ENCODE data around the gene SCCPDH.

The SCCPDH gene

DNA sequence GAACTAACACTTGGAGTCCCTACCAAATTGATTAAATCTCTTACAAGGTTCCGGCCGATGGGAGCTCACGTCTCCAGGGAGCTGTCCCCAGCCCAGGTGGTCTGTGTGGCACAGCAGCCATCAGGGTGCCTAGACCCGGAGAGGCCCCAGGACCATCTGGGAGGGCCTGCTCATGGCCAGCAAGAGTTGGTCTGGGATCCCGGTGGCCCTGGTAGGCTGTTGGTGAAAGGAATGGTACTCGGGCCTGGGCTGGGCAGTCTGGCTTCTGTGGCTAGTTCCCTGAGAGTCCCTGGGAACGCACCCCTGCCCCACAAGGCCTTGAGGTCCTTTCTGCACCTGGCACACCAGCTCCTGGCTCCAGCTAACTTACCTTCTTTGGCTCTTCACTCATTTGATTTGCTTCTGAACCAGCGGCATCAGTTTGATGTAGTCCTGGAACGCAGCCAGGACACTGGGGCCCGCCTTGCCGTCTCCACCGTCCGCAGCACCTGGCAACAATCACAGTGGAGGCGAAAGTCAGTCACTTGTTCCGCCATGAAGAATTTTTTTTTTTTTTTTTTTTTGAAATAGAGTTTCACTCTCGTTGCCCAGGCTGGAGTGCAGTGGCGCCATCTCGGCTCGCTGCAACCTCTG is 62.5 kb downstream of the SCCPDH start:
- no peak for DNase-seq

DNA sequence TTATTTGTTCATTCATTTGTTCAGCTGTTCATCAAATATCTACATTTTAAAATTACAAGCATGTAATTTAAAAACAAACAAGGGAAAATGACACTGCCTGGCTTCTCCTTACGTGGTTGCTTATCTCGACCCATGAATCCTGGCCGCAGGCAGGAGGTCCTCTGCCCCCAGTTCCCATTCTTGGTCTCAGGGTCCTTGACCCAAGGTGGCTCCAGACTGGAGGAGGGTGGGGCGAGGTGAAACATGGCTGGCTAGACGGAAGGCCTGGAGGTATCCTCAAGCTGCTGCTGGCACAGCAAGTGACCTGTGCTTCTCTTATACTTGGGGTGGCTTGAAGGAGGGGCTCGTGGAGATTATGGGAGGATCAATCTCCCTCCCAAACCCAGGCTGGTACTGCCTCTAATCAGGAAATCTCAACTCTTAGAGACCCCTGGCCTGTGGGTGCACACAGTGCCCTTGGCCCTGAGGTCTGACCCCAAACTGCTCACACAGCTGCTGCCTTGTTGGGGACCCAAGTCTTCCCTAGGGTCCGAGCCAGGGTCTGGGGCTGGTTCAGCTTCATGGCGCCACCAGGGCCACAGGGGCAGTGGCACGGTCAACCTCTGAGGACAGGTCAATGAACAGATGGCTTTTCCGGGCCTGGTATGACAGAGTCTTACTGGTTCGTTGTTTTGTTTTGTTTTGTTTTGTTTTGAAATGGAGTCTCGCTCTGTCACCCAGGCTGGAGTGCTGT is 63.7 kb downstream of the SCCPDH start:
- no peak for DNase-seq

DNA sequence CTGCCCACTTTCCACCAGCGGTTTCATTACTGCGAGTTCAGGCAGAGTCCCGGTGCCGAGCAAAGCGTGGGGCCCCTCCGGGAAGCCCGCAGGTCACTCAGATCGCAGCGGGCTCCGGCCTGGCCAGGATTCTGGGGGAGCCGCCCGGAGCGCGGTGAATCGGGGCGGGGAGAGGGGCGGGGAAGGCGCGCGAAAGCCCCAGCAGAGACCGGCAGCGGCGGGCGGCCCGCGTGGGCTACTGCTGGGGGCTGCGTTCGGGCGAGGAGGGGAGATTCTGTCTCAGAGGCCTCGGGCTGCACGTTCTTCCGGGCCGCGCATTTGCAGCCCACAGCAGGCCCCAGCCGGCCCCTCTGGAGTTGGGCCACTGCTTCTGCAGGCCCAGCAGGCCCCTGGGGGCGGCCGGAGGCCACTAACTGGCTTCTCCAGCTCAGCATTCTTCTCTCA is 64.7 kb downstream of the SCCPDH start:
- no peak for DNase-seq

DNA sequence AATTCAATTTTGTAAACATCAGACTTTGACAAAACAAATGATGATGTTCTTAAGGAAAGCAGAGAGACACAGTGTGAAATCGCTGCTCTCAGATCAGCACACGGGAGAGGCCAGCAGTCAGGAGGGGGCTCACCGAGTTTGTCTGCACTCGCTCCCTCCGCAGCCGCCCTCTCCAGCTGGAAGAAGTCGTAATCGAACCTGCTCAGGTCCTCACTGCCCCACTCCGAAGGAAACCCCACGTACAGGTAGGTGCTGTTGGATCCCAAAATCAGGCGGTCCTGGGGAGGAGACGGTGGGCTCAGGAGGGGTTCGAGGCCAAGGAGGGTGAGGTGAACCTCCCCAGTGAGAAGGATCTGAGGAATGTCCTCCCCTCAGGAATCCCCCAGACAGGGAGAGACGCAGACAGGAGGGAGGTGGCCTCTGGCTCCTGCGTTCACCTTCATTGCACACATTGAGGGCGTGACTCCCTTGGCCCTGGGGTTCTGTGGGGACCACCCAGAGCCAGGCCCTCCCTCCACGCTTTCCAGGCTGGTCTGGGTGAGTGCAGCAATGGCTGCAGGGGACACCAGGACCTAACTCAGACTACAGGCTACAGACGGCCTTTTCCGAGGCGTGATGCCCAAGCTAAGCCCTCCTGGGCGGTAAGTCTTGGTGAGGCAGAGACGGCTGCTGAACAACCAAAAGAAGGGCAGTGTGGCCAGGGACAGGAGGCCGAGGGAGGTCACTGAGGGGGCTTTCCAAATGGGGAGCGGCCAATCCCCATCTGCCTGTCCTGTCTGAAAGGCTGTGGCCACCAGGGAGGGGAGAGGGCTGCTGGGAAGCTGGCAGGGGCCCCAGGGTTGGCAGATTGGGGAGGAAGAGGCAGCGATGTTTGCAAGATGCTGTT is 65.5 kb downstream of the SCCPDH start:
- DNase-seq, result no peak

DNA sequence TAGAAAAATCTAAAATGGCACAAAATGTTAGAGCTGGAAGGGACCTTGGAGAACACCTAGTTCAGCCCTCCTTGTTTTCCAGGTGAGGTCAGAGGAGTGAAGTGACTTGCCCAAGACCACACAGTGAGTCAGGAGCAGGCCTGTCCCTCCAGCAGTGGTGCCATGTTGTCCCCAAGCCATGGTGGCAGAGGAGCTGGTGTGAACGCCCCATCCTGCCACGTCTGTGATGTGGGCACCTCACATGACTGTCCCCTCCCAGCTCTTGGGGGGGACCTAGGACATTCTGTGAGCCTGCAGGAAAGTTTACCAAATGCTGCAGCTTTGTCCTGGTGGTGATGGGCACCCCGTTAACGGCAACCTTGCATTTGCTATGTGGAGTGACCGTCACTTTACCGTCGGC is 66.2 kb downstream of the SCCPDH start:
- no peak for DNase-seq

DNA sequence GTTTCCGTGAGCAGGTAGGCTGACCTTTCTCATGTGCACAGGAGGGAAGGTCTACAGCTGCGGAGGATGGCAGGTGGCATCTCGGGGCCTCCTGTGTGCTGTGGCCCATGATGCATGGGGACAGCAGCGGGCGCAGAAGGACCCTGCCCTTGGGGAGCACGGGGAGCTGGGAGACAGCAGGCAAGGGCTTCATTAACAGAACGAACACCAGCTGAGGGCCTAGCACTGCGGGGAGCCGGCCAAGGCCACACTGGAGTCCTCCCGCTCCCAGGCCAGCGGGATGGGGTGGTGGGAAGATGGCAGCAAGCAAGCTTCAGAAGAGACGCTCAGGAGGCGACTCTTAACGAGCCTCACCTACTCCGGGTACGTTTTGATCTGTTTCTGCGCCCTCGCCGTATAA is 66.6 kb downstream of the SCCPDH start:
- no peak for DNase-seq

DNA sequence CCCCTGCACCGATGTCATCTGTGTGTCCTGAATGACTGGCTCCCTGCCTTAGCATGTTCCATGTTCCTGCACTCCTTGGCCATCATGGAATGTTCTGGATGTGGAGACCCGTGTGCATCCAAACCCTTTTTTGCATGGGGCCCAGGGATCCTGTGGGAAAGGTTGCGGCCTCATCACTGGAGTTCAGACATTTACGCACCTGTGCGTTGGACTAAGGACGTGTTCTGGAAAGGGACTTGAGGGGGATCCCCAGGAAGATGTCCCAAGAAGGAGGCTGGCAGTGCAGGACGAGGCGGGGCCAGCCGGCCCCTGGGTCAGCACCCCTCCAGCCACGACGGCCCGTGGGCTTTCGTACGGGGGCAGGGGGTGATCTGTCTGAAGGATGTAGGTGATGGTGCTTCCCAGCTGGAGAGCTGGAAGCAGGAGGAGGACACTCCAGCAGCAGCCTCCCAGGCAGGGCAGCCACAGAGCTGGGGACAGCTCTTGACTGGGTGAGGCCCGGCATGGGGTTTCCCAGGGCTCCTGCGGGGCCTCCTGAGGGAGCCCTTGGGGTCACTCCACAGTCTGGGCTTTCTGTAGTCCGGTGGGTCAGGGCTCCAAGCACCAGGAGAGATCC is 67.2 kb downstream of the SCCPDH start:
- no peak for DNase-seq

DNA sequence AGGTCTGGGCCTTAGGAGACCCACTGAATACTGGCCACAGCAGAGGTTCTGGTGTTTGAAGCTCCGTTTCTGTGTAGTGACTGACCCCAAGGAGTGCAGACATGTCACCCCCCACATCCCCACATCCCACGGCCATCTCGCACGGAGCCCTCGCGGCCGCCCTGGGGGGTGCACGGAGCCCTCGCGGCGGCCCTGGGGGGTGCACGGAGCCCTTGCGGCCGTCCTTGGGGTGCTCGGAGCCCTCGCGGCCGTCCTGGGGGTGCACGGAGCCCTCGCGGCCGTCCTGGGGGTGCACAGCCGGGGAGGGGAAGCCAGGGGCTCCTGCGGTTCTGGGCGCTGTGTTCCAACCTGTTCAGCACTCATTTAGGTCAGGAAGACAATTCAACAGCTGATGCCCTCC is 68.4 kb downstream of the SCCPDH start:
- no peak for DNase-seq

DNA sequence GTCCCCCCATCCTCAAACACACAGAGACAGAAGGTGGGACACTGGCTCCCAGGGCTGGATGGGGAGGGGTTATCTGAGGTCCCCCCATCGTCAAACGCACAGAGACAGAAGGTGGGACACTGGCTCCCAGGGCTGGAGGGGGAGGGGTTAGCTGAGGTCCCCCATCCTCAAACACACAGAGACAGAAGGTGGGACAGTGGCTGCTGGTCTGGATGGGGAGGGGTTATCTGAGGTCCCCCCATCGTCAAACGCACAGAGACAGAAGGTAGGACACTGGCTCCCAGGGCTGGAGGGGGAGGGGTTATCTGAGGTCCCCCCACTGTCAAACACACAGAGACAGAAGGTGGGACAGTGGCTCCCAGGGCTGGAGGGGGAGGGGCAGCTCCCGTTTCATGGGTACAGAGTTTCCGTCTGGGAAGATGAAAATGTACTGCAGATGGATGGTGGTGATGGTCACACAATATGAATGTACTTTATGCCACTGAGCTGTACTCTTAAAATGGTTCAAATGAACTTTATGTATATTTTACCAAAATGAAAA is 69.2 kb downstream of the SCCPDH start:
- DNase-seq, result no peak

DNA sequence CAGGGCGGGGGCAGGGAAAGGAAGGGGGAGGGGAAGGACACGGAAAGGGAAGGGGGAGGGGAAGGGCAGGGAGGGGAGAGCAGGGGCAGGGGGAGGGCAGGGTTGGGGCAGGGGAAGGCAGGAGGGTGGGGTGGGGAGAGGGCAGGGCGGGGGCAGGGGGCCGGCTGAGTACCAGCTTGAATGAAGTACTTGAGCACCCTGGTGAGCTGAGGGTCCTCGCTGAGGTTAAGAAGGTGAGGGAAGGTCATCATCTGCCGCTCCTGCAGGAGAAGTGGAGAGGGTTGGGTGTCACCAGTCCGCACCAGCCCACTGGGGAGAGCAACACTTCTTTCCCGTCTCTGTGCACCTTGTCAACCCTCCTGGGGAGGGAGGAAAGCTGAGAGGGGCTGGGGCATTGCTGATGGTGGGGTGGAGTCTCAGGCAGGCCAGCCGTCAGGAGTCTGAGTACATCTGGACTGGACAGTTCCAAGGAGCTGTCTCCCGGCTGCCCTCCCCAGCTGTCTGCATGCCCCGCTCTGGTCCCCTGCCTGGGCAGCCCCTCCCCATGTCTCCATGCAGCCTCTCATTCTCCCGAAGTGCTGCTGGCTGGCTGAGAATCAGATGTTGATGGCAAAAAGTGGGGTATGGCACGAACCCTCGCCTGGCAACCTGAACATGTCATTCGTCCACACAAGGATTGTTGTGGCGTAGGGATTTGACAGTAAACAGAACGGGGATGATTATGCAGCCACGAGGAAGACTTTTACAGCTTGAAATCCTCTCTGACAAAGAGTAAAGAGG is 70.0 kb downstream of the SCCPDH start:
- no peak for DNase-seq

DNA sequence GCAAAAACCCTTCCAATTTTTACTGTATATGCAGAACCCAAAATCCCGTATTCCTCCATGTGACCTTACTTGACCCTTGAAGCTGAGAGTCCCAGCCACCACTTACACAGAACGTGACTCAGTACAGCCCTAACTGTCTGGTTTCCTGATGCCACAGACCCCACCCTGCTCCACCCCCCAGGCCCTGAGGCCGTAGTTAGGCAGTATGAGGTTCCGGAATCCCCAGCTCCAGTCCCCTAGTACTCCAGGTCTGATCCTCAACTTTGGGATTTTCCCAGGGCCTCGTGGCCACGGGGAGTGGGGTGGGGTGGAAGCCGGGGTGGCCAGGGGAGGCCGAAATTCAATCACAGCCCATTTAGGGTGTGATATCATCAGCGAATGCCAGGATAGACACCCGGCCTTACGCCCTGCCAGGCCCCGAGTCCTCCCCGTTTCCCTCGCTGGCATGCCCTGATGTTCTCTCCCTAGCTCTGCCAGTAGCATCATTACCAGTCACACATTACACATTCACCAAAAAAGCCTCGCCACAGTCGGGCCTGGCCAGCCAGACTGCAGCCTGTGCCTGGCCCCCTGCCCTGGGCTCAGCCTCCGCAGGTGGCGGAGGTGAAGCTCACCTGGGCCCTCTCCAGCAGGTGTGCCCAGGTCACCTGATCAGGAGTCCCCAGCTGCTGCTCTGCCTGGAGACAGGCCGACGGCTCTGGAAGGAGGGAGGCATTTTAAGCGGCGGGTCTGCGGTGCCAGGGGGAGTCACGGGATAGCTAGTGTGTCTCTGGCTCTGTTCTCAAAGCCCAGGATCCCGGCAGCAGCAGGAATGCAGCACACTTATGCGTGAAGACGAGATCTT is 70.8 kb downstream of the SCCPDH start:
- no peak for DNase-seq

DNA sequence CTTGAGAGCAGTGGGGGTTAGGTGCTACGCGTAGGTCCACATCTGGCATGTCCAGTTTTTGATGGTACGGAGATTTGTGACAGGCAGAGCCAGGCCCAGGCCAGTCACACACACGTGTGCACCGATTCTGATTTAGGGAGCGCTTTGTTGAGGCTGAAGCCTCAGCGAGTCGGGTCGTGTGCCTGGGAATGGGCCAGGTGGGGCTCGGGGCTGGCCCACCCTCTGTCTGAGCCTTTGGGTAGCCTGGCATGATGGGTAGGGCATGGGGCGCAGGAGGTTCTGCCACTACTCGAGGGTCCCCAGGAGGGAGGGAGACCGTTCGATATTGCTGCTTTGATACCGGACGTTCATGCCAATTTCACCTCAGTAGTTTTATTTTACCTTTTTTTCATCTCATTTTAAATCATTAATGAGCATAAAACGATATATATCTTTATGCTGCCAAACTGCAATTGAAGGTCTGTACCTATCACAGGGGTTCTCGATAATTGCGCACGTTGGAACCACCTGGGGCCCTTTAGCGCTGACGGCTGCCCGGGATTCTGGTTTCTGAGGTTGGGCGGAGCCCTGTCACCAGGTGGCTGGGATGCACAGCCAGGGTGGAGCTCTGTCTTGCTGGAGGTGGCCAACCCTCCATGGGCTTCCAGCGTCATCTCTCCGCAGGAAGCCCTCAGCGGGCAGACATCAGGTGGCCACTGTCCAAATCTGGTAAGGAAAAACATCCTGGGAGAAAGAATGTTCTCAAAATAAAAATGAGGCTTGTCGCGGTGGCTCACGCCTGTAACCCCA is 71.9 kb downstream of the SCCPDH start:
- no peak for DNase-seq

DNA sequence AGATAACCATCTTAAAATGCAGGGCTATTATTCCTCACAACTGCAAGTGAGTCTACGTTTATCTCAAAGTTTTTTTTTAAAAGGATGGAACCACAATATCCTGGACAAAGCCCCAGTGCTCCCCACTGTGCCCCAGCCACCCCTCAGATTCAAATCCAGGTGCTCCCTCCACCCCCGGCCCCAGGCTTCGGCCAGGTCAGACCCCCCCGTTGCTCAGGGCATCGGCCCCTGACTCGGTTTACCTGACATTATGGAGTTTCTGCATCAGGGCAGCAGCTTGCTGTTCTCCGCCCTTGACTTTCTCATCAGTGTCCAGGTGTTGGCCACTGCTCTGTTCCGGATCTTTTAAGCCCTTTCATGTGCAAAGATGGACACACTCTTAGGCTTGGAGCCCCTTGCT is 72.9 kb downstream of the SCCPDH start:
- no peak for DNase-seq

DNA sequence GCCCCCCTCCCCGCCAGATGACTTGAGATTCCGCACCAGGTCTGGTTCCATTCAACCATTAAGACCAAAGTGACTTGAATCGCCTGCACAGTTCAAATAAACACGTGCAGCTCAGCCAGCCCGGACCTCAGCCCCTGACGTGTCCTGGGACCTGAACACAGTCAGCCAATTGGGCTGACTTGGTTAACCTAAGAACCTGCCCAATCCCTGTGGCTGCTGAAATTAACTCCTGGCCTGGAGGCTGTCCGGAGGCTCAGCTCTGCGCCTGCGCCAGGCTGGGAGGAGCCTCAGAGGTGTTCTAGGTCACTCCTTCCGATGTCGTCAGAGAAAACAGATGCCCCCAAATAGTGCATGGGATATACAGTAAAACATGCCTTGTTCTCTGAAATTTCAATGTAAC is 73.4 kb downstream of the SCCPDH start:
- no peak for DNase-seq

DNA sequence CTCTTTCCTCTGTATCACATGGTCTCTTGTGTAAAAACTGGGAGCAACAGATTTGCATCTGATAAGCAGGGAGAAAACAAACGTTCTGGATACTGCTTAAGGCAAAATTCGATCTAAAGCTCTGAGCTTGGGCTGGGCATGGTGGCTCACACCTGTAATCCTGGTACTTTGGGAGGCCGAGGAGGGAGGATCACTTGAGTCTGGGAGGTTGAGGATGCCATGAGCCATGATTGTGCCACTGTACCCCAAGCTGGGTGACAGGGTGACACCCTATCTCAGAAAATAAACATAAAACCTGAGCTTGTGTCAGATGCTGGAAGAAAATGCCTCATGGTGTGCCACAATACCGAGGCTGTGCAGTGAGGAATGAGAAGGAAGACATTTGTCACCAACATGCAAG is 73.9 kb downstream of the SCCPDH start:
- no peak for DNase-seq

DNA sequence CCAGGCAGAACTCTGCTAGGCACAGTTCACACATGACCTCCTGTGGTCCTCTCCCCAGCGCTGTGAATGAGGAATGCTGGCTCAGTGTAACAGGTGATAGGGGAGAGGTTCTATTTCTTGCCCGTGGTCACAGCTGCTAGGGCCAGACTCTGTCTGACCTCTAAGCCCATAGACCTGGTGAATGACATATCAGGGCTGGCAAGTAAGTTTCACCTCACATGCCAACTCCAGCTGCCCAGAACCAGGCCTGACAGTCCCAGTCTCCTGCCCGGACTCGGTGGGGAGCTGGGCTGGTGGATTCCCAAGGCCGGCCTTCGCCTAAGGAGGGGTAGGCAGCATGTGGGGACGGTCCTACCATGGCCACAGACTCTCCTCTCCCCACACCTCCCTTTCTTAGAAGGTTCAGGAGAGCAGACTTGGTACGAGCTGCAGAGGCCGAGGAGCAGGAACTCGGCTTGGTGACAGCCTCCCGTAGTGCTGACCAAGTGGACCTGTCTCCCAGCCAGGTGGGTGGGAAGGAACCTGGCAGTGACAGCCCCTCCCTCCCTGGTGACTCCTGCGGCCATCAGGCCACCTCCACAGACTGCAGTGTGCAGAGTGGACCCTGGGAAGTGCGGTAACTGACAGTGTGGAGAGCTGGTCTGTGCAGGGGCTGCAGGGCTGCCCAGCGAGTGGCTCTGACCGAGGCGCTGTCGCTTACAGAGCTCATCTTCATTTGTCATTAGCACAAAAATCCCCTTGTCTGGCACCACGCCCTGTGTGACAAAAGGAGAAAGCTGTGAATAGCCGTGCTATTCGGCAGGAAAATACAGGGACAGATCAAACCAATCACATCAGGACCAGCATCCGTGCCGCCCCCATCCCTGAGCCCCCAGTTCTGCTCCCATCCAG is 74.6 kb downstream of the SCCPDH start:
- DNase-seq, result no peak

DNA sequence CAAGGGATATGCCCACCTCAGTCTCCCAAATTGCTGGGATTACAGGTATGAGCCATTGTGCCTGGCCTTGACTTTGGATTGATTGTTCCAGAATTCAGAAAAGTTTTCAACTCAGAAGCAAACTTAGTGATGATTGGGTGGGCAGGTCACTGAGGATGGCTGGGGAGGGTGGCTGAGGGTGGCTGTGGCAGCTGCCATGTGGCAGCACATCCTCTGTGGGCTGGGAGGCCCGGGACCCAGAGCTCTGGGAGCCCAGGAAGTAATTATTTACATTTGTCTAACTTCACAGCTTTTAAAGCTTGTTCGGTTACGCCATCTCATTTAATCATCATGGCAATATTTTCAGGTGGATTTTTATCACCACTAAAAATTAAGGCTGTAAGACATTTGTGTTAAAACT is 76.1 kb downstream of the SCCPDH start:
- DNase-seq, result no peak

DNA sequence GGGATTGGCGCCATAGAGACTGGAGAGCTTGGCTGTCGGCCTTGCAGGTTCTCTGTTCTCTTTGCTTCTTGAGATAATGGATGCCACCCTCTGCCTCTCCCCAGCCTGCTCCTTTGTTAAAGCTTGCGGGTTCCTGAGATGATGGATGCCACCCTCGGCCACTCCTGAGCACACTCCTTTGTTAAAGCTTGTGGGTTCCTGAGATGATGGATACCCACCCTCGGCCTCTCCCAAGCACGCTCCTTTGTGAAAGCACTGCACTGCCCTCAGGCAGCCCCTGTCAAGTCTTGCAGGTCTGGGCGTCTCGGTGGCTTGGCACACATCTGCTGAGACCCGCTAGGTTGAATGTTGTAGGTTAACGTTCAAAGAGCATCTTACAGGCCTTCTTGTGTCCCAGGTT is 76.5 kb downstream of the SCCPDH start:
- no peak for DNase-seq

Data from T-helper 2 cell (primary cell).